ENCODE measurements around the gene ACSS1. TPM values are rescaled to one million over a fixed set of nuclear protein-coding genes. Genes with fewer than 3 reads are reported as not detected.

ACSS1 gene
- total and polyA plus RNA-seq, 7 donors = 8.8 to 53.3 (median 16.8) TPM

DNA sequence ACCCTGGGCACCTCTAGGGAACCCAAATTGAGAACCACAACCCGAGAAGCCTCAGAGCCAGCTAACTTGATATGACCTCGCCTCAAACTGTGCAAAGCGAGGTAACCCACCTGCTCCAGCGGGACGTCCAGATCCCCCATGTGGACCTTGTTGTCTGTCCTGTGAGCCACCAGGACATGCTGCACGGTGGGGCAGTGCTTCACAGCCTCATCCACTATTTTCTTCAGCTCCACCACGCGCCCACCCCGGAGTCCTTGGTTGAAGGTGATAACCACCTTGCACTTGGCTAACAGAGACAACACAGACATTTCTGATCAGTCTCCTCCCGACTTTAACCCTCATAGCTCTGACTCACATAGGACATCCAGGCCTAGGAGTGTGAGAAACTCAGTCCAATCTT is 34.6 kb downstream of the ACSS1 start:
- no peak overlapping the region for H3K27ac ChIP-seq
- no peak for ATAC-seq
- peaks cover 0 to 25% of the 10 kb centered on the region in 2 donors for H3K36me3 ChIP-seq (ENCODE audit: insufficient read depth in 1 of 2, low read depth in 1 of 2)
- H3K4me1 ChIP-seq = peaks cover 27% of the 10 kb centered on the region
- 74 to 84% (median 75%) methylated on average over 10 of the region's 10 CpGs for WGBS, 3 donors
- no peak overlapping the region for H3K4me3 ChIP-seq
- TF ChIP-seq, protein P1, sequence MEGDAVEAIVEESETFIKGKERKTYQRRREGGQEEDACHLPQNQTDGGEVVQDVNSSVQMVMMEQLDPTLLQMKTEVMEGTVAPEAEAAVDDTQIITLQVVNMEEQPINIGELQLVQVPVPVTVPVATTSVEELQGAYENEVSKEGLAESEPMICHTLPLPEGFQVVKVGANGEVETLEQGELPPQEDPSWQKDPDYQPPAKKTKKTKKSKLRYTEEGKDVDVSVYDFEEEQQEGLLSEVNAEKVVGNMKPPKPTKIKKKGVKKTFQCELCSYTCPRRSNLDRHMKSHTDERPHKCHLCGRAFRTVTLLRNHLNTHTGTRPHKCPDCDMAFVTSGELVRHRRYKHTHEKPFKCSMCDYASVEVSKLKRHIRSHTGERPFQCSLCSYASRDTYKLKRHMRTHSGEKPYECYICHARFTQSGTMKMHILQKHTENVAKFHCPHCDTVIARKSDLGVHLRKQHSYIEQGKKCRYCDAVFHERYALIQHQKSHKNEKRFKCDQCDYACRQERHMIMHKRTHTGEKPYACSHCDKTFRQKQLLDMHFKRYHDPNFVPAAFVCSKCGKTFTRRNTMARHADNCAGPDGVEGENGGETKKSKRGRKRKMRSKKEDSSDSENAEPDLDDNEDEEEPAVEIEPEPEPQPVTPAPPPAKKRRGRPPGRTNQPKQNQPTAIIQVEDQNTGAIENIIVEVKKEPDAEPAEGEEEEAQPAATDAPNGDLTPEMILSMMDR (IDR thresholded peaks at IDR 0.05) = no peak
- no peaks in the 10 kb centered on the region for H3K27me3 ChIP-seq (ENCODE audit: insufficient read depth in 3 of 3, low read length in 2 of 3)
- H3K9me3 ChIP-seq = no peaks in the 10 kb centered on the region
- intact Hi-C loops (cut with DNase I) = no loop called here
- no peak for DNase-seq

DNA sequence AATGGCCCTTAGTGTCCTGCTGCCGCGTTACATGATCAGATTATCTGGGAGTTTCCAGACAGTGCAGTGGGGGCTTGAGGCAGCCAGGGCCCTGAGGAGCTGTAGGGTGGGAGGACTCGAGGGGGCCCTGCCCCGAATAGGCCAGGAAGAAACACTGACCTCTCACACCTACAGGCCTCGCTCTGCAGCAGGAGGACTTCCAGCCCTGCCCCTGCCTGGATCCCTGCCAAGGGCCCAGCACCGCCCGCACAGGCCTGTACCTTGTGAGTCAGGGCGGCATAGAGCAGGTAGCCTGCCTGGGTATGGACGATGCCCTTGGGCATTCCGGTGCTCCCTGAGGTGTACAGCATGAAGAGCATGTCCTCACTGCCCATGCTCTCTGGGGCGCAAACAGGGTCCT is 35.3 kb downstream of the ACSS1 start:
- ATAC-seq (peak in 1 of 4 donors; percentile 21), DNase-seq (no peak)
- Histone ChIP-seq H3K4me1 (peaks cover 27% of the 10 kb centered on the region), H3K4me3 (no peak overlapping the region), H3K27ac (no peak overlapping the region), H3K27me3 (ENCODE audit: insufficient read depth in 3 of 3, low read length in 2 of 3) (no peaks in the 10 kb centered on the region), H3K36me3 (ENCODE audit: insufficient read depth in 1 of 2, low read depth in 1 of 2) (peaks cover 0 to 27% of the 10 kb centered on the region in 2 donors), H3K9me3 (no peaks in the 10 kb centered on the region)
- 80 to 84% (median 81%) methylated on average over 11 of the region's 11 CpGs for WGBS, 3 donors
- intact Hi-C loops (cut with DNase I) = no loop called here
- TF ChIP-seq, protein P1 (IDR thresholded peaks at IDR 0.05) = no peak

DNA sequence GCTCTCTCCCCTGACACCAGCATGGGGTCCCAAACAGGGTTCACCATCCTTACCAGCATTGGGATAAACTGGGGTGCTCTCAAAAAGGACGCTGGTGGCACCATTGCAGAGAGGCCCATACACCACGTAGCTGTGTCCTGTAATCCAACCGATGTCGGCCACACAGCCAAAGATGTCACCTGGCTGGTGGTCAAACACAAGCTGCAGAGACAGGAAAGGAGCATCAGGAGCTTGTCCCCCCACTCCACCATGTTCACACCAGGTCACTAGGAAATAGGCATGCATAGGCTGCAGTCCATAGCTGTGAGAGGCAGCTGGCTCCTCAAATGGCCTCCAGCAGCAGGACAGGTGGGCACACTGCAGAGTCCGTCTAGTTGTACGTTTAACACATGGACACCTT is 36.6 kb downstream of the ACSS1 start:
- Histone ChIP-seq H3K9me3 (no peaks in the 10 kb centered on the region), H3K4me1 (peaks cover 20% of the 10 kb centered on the region), H3K27me3 (ENCODE audit: insufficient read depth in 3 of 3, low read length in 2 of 3) (no peaks in the 10 kb centered on the region), H3K27ac (peak overlapping the region; percentile 33), H3K36me3 (ENCODE audit: insufficient read depth in 1 of 2, low read depth in 1 of 2) (peaks cover 0 to 30% of the 10 kb centered on the region in 2 donors), H3K4me3 (no peak overlapping the region)
- no peak for DNase-seq
- TF ChIP-seq, protein P1 (IDR thresholded peaks at IDR 0.05) = no peak
- 54 to 74% (median 63%) methylated on average over 6 of the region's 6 CpGs for WGBS, 3 donors
- ATAC-seq = peak in 1 of 4 donors; percentile 4
- intact Hi-C loops (cut with DNase I) = no loop called here

DNA sequence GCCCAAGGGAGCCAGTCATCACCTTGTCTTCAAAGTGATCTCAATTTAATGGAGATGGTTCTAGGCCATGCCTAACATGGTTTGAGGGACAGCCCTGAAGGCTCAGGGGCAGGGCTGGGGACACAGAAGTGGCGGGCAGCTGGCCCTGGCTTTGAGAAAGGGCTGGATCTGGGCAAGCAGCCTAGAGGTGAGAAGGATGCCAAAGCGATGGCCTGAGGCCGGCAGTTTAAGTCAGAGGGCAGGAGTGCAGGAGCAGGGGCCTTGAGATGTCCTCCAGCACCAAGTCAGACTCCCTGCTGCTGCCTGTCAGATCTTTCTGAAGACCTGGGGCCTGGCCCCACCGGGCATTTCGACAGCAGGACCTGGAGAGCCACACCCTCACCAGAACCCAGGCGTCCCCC is 37.0 kb downstream of the ACSS1 start:
- TF ChIP-seq, protein P1 (IDR thresholded peaks at IDR 0.05) = no peak
- peaks cover 0 to 34% of the 10 kb centered on the region in 2 donors for H3K36me3 ChIP-seq (ENCODE audit: insufficient read depth in 1 of 2, low read depth in 1 of 2)
- no peaks in the 10 kb centered on the region for H3K9me3 ChIP-seq
- DNase-seq = peak in 1 of 2 donors; percentile 79
- H3K27me3 ChIP-seq (ENCODE audit: insufficient read depth in 3 of 3, low read length in 2 of 3) = no peaks in the 10 kb centered on the region
- peak; percentile 53 to 86 (median 84) for ATAC-seq
- intact Hi-C loops (cut with DNase I) = no loop called here
- H3K4me3 ChIP-seq = no peak overlapping the region
- WGBS, 3 donors = 47 to 57% (median 54%) methylated on average over 5 to 6 of the region's 6 CpGs
- H3K4me1 ChIP-seq = peaks cover 16% of the 10 kb centered on the region
- peak overlapping the region; percentile 33 for H3K27ac ChIP-seq

DNA sequence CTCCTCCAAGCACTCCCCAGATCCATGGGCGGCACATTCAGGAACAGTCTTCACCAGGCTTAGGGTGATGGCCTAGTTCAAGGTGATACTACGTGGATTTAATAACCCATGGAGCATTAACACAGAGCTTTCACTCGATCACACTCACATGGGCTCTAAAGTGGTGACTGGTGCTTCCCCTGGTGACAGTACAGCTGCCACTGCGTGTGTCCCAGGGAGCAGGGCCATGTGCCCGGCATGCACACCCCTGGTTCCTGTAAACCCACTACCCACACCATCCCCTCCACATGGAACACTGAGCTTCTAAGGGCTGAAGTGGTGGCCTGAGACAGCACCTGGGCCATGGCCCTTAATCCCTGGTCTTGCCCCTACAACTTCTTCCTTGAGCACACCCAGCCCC is 37.6 kb downstream of the ACSS1 start:
- Histone ChIP-seq H3K4me1 (peaks cover 10% of the 10 kb centered on the region), H3K27me3 (ENCODE audit: insufficient read depth in 3 of 3, low read length in 2 of 3) (no peaks in the 10 kb centered on the region), H3K27ac (no peak overlapping the region), H3K9me3 (no peaks in the 10 kb centered on the region), H3K36me3 (ENCODE audit: insufficient read depth in 1 of 2, low read depth in 1 of 2) (peaks cover 0 to 39% of the 10 kb centered on the region in 2 donors), H3K4me3 (no peak overlapping the region)
- no peak for ATAC-seq
- 94 to 98% (median 98%) methylated on average over 5 of the region's 5 CpGs for WGBS, 3 donors
- TF ChIP-seq, protein P1 (IDR thresholded peaks at IDR 0.05) = no peak
- intact Hi-C loops (cut with DNase I) = no loop called here
- no peak for DNase-seq

Data from psoas muscle (tissue), 8 donors.